ENCODE measurements around the gene ZBTB5.

DNA sequence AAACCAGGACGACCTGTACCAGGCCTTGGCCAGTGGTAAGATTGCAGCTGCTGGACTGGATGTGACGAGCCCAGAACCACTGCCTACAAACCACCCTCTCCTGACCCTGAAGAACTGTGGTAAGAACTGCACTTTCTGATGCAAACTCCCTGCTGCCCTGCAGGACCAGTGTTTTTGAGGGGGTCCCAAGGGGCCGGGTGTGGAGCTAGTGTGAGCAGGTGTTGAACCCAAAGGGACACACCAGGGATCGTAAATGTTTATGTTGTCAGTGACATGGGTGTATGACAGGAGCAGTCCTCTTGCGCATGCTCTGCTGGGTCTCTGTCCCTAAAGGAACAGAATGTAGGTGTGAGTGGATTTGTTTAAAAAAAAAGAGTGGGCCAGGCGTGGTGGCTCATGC, 33.2 kb downstream of the ZBTB5 start:
- no peak for TF ChIP-seq POLR2A (IDR thresholded peaks at IDR 0.05)
- TF ChIP-seq, protein P1, sequence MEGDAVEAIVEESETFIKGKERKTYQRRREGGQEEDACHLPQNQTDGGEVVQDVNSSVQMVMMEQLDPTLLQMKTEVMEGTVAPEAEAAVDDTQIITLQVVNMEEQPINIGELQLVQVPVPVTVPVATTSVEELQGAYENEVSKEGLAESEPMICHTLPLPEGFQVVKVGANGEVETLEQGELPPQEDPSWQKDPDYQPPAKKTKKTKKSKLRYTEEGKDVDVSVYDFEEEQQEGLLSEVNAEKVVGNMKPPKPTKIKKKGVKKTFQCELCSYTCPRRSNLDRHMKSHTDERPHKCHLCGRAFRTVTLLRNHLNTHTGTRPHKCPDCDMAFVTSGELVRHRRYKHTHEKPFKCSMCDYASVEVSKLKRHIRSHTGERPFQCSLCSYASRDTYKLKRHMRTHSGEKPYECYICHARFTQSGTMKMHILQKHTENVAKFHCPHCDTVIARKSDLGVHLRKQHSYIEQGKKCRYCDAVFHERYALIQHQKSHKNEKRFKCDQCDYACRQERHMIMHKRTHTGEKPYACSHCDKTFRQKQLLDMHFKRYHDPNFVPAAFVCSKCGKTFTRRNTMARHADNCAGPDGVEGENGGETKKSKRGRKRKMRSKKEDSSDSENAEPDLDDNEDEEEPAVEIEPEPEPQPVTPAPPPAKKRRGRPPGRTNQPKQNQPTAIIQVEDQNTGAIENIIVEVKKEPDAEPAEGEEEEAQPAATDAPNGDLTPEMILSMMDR (IDR thresholded peaks at IDR 0.05 in 4 of 5, conservative IDR thresholded peaks at IDR 0.05 in 1 of 5): no peak

All from gastrocnemius medialis (tissue), 4 donors.